HG03571 (cell line): ENCODE measurements around the gene SDK1.

ENCODE experiments used
- ATAC-seq: cut with Tn5 transposase; IDR thresholded peaks from one replicate; pipeline ENCODE4 v1.9.1; 2021; ENCODE audit not compliant: unreplicated experiment

SDK1 gene

GRCh38 chr7:3455806-3456595 lies 154.9 kb downstream of the SDK1 start:
- no peak for ATAC-seq

- no peak for ATAC-seq
Measured at GRCh38 chr7:3459111-3459510, 158.1 kb downstream of the SDK1 start.

DNA sequence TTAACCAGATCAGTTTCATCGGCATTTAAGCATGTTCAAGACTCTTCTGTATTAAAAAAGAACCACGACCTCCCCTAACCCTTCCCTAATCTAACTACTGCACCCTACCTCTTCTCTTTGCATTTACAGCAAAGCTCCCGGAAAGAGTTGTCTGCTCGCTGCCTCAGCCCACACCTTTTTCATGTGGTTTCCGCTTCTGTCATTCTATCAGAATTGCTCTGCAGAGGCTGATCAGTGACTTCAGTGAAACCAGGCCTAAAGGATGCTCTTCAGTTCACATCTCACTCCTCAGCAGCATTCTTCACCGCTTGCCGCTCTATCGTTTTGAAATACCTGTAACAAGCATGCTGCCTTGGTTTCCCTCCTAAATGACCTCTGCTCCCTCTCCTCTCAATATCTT lies 160.9 kb downstream of the SDK1 start:
- no peak for ATAC-seq

DNA sequence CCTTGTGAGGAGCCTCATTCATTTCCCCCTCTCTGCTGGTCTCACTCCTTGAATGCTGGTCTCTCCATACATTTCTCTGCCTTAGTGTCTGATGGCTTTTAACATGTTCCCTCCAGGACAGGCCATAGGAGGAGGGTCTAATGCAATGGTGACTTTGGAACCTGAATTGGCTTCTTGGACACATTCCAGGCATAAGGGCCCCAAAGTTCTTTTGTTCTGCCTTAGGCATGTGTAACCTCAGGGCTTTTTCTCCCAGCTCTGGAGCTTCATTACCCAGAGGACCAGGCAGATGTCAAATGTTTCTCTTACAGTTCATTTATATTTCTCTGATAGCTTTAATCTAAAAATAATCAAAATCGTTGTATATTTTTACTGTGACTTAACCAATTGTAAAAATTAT lies 162.6 kb downstream of the SDK1 start:
- no peak for ATAC-seq

DNA sequence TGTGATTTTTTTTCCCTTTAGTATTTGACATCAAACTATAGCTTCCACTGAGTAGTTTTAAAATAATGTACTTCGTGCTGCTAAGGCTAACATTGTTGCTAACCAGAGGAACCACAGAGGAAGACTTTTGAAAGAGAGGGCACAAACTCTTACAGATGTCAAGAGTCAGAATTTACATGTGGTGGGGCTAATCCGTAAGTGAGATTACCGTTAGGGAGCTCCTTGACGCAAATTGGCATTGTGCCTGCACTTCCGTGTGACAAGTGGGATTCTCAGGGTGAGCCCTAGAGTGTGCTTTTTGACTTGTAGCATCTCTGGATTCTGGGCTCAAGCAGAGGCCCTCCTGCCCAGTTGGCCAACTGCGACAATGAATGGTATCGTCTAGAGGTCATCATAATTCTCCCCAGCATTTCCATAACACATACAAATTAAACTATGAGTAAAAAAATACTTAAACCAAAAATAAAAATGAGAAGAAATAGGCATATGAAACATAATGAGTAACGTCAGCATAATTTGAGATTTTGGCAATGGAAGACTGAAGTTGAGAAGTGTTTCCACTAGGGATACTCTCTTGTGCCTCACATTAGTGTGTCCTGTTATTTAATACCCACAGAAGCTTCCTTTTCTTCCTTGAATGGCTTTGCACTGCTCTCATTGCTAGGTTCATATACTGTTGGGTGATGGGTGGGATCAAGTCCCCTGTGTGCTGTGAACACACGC lies 164.0 kb downstream of the SDK1 start:
- ATAC-seq: no peak

DNA sequence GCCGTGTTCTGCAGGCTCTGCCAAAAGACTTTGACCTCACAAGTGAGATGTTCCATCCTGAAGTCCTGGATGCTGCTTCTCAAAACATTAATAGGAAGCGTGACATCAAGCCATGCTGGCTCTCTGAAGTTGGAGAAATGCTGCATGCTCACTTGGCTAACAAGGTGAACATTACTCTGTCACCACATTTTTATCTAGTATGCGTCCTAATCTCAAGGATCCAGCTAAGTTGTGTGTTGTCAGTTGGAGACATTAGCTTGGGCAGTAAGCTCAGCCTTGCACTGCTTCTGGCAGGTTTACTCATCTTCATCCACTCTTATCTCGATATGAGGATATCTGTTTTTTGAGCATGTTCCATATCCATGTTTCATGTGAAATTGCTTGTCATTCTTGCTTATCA lies 165.2 kb downstream of the SDK1 start:
- no peak for ATAC-seq

GRCh38 chr7:3469641-3470040 lies 168.6 kb downstream of the SDK1 start:
- ATAC-seq: no peak

DNA sequence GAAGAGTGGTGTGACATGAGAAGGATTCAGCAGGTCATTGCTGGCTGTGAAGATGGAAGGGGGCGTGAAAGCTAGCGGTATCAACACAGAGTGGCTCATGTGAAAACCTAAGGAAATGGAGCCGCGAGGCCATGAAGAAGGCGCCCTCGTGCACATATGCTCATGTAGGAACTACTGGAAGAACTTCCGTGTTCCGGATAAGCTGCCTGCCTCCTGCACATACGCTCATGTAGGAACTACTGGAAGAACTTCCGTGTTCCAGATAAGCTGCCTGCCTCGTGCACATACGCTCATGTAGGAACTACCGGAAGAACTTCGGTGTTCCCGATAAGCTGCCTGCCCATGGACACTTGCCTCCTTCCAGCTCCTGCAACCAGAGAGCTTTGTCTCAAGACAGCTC lies 179.1 kb downstream of the SDK1 start:
- ATAC-seq: no peak

- ATAC-seq: no peak
Measured at GRCh38 chr7:3481435-3481834, 180.4 kb downstream of the SDK1 start.

GRCh38 chr7:3482147-3482921 lies 181.3 kb downstream of the SDK1 start:
- ATAC-seq: no peak

- no peak for ATAC-seq
Measured at GRCh38 chr7:3486841-3487240, 185.8 kb downstream of the SDK1 start.

DNA sequence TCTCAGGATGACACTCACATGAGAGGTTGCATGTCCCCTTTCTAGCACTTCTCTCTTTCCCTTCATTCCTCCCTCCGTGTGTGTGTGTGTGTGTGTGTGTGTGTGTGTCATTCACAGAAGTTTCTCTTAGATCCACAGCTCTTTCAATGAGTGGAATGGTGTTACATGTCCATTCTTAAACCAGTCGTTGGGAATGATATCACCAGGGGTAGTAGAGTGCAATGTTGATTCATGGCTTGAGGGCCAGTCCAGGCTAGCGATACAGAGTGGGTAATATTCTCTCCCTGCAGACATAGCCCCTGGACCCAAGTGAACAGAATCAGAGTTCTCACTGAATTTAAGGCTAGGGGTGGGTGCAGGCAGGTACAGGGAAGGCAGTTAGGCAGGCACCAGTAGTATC lies 187.8 kb downstream of the SDK1 start:
- no peak for ATAC-seq

GRCh38 chr7:3493499-3493898 lies 192.4 kb downstream of the SDK1 start:
- no peak for ATAC-seq

DNA sequence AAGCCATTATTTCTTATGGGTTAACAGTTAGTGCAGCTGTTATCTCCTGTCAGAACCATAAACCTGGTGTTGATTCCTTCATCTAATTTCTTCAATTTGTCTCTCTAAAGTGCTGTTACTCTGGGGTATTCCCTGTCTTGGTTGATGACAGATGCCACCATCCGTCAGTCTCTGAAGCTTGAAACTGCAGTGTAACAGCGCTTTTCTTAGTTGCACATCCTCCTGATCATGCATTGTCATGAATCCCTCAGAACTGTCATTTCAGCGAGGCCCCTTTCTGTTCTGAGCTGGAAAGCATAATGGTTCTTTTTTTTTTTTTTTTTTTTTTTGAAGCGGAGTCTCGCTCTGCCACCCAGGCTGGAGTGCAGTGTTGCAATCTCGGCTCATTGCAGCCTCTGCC lies 193.9 kb downstream of the SDK1 start:
- ATAC-seq: no peak

DNA sequence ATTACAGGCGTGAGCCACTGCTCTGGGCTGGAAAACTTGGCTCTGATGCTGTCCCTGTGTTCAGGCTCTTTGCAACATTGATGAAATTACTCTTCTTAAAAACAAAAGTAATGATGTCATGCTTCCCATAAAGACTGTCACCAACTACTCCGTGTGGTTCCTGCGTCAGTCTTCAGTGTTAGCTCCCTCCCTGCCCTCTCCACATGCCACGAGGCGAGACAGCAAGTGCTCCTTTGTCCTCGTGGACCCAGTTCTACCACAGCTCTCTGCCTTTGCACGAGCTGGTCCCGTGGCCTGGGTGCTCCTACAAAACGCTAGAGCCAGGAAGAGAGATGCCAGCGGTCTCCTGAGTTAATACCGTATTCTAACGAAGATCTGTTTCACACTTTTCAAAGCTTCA lies 194.5 kb downstream of the SDK1 start:
- no peak for ATAC-seq

- ATAC-seq: no peak
Measured at GRCh38 chr7:3495954-3496353, 194.9 kb downstream of the SDK1 start.

GRCh38 chr7:3497796-3498195 lies 196.7 kb downstream of the SDK1 start:
- ATAC-seq: no peak

DNA sequence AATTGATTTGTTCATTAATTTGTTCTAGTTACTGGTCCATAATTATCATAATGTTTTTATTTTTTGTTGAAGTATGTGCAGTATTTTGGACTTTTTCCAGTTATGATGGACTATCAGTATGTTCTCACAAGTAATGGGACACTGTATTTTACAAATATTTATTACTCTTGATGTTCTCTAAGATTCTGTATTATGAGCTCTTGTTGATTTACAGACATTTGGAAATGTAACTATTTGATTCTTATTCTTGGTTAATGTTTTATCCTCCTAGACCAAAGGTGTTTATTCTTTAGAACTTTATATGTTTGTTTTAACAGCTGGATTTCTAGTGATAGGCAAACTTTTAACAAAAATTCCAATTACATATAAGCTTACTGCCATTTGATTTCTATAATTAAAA lies 200.6 kb downstream of the SDK1 start:
- no peak for ATAC-seq

- no peak for ATAC-seq
Measured at GRCh38 chr7:3504384-3504783, 203.3 kb downstream of the SDK1 start.

GRCh38 chr7:3510101-3511020 lies 209.3 kb downstream of the SDK1 start:
- peak; percentile 55 for ATAC-seq

- no peak for ATAC-seq
Measured at GRCh38 chr7:3517344-3517743, 216.3 kb downstream of the SDK1 start.
